Astrocyte (in vitro differentiated cells and primary cell): Measurements from ENCODE around the gene ASB16. TPM values are rescaled to one million over a fixed set of nuclear protein-coding genes. Genes with fewer than 3 reads are reported as not detected.
A peak's percentile ranks its signal among the peaks of the same experiment; 100 is the strongest.
"Not testable (repeated sequence)": the region's sequence is repeated elsewhere in the genome, so short reads cannot be mapped to it uniquely, and the experiment has no call there.

Source experiments
- DNase-seq: peaks from one replicate; pipeline ENCODE4 v3.0.0-alpha.2; 2010; ENCODE audit warnings: low read depth
- FAIRE-seq: peaks from 2 replicates; lab custom pipeline; 2011; peaks lifted over from hg19 to GRCh38; lab: Jason Lieb, UNC
- H2AFZ ChIP-seq: 2 replicates; pipeline ENCODE4 v1.6.0; 2012; ENCODE audit warnings: low read depth, low read length, inconsistent platforms
- H3K27ac ChIP-seq: 2 replicates; pipeline ENCODE4 v1.5.1; 2011; ENCODE audit warnings: low read depth, low read length, inconsistent platforms
- H3K27me3 ChIP-seq: 2 replicates; pipeline ENCODE4 v1.6.0; 2011; ENCODE audit warnings: low read length, inconsistent platforms; ENCODE audit not compliant: insufficient read depth
- H3K36me3 ChIP-seq: 2 replicates; pipeline ENCODE4 v1.5.1; 2011; ENCODE audit warnings: low read length, inconsistent platforms; ENCODE audit not compliant: insufficient read depth
- H3K4me1 ChIP-seq: 2 replicates; pipeline ENCODE4 v1.5.1; 2011; ENCODE audit warnings: low read length, inconsistent platforms; ENCODE audit not compliant: insufficient read depth
- H3K4me2 ChIP-seq: 2 replicates; pipeline ENCODE4 v1.6.0; 2012; ENCODE audit warnings: low read length, inconsistent platforms
- H3K4me3 ChIP-seq: 2 replicates; pipeline ENCODE4 v1.5.1; 2011; ENCODE audit warnings: low read depth, mild to moderate bottlenecking, low read length, inconsistent platforms; ENCODE audit not compliant: insufficient read depth
- H3K79me2 ChIP-seq: 2 replicates; pipeline ENCODE4 v1.6.0; 2012; ENCODE audit warnings: mild to moderate bottlenecking, low read length, inconsistent platforms; ENCODE audit not compliant: insufficient read depth
- H3K9ac ChIP-seq: 2 replicates; pipeline ENCODE4 v1.6.0; 2012; ENCODE audit warnings: mild to moderate bottlenecking, low read length, inconsistent platforms
- H3K9me3 ChIP-seq: 2 replicates; pipeline ENCODE4 v1.5.1; 2012; ENCODE audit warnings: low read depth, mild to moderate bottlenecking, low read length, inconsistent platforms; ENCODE audit not compliant: insufficient read depth
- H4K20me1 ChIP-seq: 2 replicates; pipeline ENCODE4 v1.6.0; 2012; ENCODE audit warnings: low read length, inconsistent platforms; ENCODE audit not compliant: insufficient read depth
- H3K27ac Mint-ChIP-seq: one replicate; pipeline ENCODE4 v1.8.0; 2021; ENCODE audit warnings: mild to moderate bottlenecking, mixed read lengths; ENCODE audit not compliant: unreplicated experiment
- H3K27me3 Mint-ChIP-seq: one replicate; pipeline ENCODE4 v1.8.0; 2021; ENCODE audit warnings: low read depth, mixed read lengths; ENCODE audit not compliant: unreplicated experiment
- H3K36me3 Mint-ChIP-seq: one replicate; pipeline ENCODE4 v1.8.0; 2021; ENCODE audit warnings: low read depth, mixed read lengths; ENCODE audit not compliant: unreplicated experiment
- H3K4me1 Mint-ChIP-seq: one replicate; pipeline ENCODE4 v1.8.0; 2021; ENCODE audit warnings: low read depth, mixed read lengths; ENCODE audit not compliant: unreplicated experiment
- H3K4me3 Mint-ChIP-seq: one replicate; pipeline ENCODE4 v1.8.0; 2021; ENCODE audit warnings: mild to moderate bottlenecking, moderate library complexity, mixed read lengths; ENCODE audit not compliant: unreplicated experiment
- H3K9me3 Mint-ChIP-seq: one replicate; pipeline ENCODE4 v1.8.0; 2021; ENCODE audit warnings: mild to moderate bottlenecking, mixed read lengths; ENCODE audit not compliant: unreplicated experiment
- CTCF ChIP-seq: IDR thresholded peaks from 2 replicates; pipeline ENCODE4 v1.5.1; 2011; ENCODE audit warnings: low read depth, mild to moderate bottlenecking, inconsistent platforms, low read length, moderate library complexity; ENCODE audit not compliant: insufficient read depth
- EZH2 ChIP-seq: IDR thresholded peaks from 2 replicates; pipeline ENCODE4 v1.6.1; 2012; ENCODE audit warnings: mild to moderate bottlenecking, low read length, inconsistent platforms; ENCODE audit not compliant: insufficient read depth
- total RNA-seq: library from RNA; stranded (reverse); gene quantifications from 2 replicates; pipeline ENCODE4 v1.2.1, GENCODE V29; 2021

Gene ASB16
- total RNA-seq, 1 donor from 2014 or later = not detected

- no peak overlapping the region for H3K4me3 ChIP-seq
- H3K36me3 Mint-ChIP-seq = no peaks in the 10 kb centered on the region
- H3K36me3 ChIP-seq = no peaks in the 10 kb centered on the region
- H3K4me1 ChIP-seq = peaks cover 15% of the 10 kb centered on the region
- no peaks in the 10 kb centered on the region for H3K9me3 ChIP-seq
- no peak for FAIRE-seq
- no peak overlapping the region for H3K4me3 Mint-ChIP-seq
- no peak overlapping the region for H2AFZ ChIP-seq
- no peak overlapping the region for H3K27ac Mint-ChIP-seq
- no peak for DNase-seq
- no peaks in the 10 kb centered on the region for H3K79me2 ChIP-seq
- H3K9ac ChIP-seq = no peak overlapping the region
- H3K9me3 Mint-ChIP-seq = no peaks in the 10 kb centered on the region
- no peaks in the 10 kb centered on the region for H4K20me1 ChIP-seq
- peaks cover 8% of the 10 kb centered on the region for H3K4me1 Mint-ChIP-seq
- TF ChIP-seq EZH2 = no peak
- no peaks in the 10 kb centered on the region for H3K27me3 ChIP-seq
- no peak overlapping the region for H3K4me2 ChIP-seq
- no peak overlapping the region for H3K27ac ChIP-seq
- no peaks in the 10 kb centered on the region for H3K27me3 Mint-ChIP-seq
Measured at GRCh38 chr17:44133918-44134476, 36.5 kb upstream of the ASB16 start.

GRCh38 chr17:44134752-44135568 is 35.5 kb upstream of the ASB16 start:
- no peak overlapping the region for H3K4me2 ChIP-seq
- no peak for DNase-seq
- no peak overlapping the region for H2AFZ ChIP-seq
- no peaks in the 10 kb centered on the region for H3K36me3 ChIP-seq
- H3K9ac ChIP-seq = no peak overlapping the region
- H3K79me2 ChIP-seq = no peaks in the 10 kb centered on the region
- no peaks in the 10 kb centered on the region for H4K20me1 ChIP-seq
- no peak for FAIRE-seq
- Mint-ChIP-seq H3K27me3 (no peaks in the 10 kb centered on the region), H3K4me3 (no peak overlapping the region), H3K27ac (no peak overlapping the region), H3K36me3 (no peaks in the 10 kb centered on the region), H3K4me1 (peaks cover 8% of the 10 kb centered on the region), H3K9me3 (no peaks in the 10 kb centered on the region)
- TF ChIP-seq EZH2 (no peak), CTCF (no peak)
- H3K9me3 ChIP-seq = no peaks in the 10 kb centered on the region
- no peak overlapping the region for H3K27ac ChIP-seq
- peaks cover 15% of the 10 kb centered on the region for H3K4me1 ChIP-seq
- H3K4me3 ChIP-seq = no peak overlapping the region
- no peaks in the 10 kb centered on the region for H3K27me3 ChIP-seq

- H3K4me3 Mint-ChIP-seq = peak overlapping the region; percentile 17
- Histone ChIP-seq H4K20me1 (no peaks in the 10 kb centered on the region), H3K9me3 (no peaks in the 10 kb centered on the region), H3K9ac (peak overlapping the region; percentile 76), H3K4me2 (peak overlapping the region; percentile 85), H3K4me1 (peaks cover 15% of the 10 kb centered on the region), H3K27me3 (no peaks in the 10 kb centered on the region), H2AFZ (peak overlapping the region; percentile 75), H3K36me3 (no peaks in the 10 kb centered on the region), H3K79me2 (peaks cover 9% of the 10 kb centered on the region), H3K4me3 (peak overlapping the region; percentile 32), H3K27ac (peak overlapping the region; percentile 88)
- DNase-seq = peak; percentile 99
- peaks cover 10% of the 10 kb centered on the region for H3K4me1 Mint-ChIP-seq
- no peaks in the 10 kb centered on the region for H3K36me3 Mint-ChIP-seq
- TF ChIP-seq CTCF (no peak), EZH2 (no peak)
- no peaks in the 10 kb centered on the region for H3K27me3 Mint-ChIP-seq
- peak; percentile 52 for FAIRE-seq
- no peaks in the 10 kb centered on the region for H3K9me3 Mint-ChIP-seq
- peak overlapping the region; percentile 67 for H3K27ac Mint-ChIP-seq
Measured at GRCh38 chr17:44137891-44138709, 32.4 kb upstream of the ASB16 start.

- H3K36me3 Mint-ChIP-seq, H3K36me3 ChIP-seq, H3K27ac ChIP-seq, H4K20me1 ChIP-seq, H3K9me3 Mint-ChIP-seq, H3K9ac ChIP-seq, FAIRE-seq, DNase-seq, H3K4me3 Mint-ChIP-seq, H2AFZ ChIP-seq, H3K4me2 ChIP-seq, H3K27ac Mint-ChIP-seq, H3K27me3 ChIP-seq, H3K4me3 ChIP-seq, H3K4me1 ChIP-seq, H3K9me3 ChIP-seq, H3K27me3 Mint-ChIP-seq: not testable (repeated sequence)
- peaks cover 13% of the 10 kb centered on the region for H3K79me2 ChIP-seq
- H3K4me1 Mint-ChIP-seq = peaks cover 21% of the 10 kb centered on the region
Measured at GRCh38 chr17:44143921-44144320, 26.6 kb upstream of the ASB16 start.
